Left renal cortex interstitium (tissue), 4 donors: Measurements from ENCODE around the gene F13A1. TPM values are rescaled to one million over a fixed set of nuclear protein-coding genes. Genes with fewer than 3 reads are reported as not detected.

Experiments
- DNase-seq, 4 donors: peaks; one replicate each; pipeline ENCODE4 v3.0.0-alpha.2; 2013; ENCODE audit warnings: low read depth in 4 of 4, low spot score in 2 of 4, missing footprints in 1 of 4
- polyA plus RNA-seq, 4 donors: library from polyadenylated mRNA; unstranded; fragments of 120-200 nt; gene quantifications; one replicate each; pipeline ENCODE4 v1.2.1, GENCODE V29; 2013; ENCODE audit not compliant: insufficient read length in 4 of 4

F13A1 gene
- polyA plus RNA-seq, 4 donors = 10.9 to 18.7 (median 12.4) TPM

DNA sequence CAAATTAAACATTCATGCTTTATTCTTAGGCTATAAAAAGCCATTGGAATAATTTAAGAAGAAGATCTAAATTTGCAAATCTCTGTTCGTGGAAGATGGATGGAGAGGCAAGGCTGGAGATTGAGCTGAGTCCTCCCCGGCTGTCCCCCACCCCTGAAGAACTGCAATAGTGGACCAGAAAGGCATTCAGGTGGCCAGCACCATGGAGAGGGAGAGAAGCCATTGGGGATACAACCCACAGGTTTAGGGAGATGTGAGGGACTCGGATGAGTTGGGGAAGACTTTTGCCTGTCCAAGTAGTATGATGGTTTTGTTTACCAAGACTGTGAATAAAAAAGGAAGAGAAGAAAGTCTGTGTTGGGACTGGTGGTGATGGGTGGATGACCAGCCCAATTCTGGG, 120.8 kb downstream of the F13A1 start:
- no peak for DNase-seq

DNA sequence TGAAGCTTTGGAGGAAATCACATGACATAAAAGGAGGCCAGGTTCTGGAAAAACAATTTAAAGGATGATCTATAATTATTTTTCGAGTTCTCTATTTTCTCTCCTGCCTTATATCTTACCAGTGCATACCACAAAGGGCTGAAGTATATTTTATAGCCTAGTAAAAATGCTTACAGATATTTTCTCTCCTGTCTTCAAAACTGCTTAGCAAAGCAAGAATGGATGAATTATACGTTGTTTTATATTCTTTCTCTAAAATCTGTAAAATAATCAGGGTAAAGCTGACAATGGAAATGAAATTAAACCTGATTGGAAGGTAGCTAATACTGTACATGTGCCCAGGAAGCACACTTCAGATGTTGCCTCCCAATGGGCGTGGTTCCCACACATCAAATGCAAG, 123.7 kb downstream of the F13A1 start:
- no peak for DNase-seq

DNA sequence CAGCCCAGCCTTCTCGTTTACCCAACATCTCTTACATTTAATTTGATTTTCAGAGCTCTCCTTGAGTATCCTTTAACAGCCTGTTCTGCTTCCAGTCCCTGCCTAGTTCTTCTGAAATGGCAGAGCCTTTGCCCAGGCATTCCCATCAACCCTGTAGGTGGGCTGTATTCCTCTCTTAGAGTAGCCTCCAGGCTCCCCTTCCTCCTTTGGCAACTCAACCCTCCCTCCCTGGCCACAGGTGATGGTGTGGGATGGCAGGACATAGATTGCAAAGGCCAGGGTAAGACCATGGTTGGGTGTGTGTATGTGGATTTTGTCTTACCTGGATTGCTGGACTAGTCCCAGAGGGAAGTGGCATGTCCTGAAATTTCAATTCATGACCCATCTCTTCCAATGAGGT, 125.4 kb downstream of the F13A1 start:
- no peak for DNase-seq

DNA sequence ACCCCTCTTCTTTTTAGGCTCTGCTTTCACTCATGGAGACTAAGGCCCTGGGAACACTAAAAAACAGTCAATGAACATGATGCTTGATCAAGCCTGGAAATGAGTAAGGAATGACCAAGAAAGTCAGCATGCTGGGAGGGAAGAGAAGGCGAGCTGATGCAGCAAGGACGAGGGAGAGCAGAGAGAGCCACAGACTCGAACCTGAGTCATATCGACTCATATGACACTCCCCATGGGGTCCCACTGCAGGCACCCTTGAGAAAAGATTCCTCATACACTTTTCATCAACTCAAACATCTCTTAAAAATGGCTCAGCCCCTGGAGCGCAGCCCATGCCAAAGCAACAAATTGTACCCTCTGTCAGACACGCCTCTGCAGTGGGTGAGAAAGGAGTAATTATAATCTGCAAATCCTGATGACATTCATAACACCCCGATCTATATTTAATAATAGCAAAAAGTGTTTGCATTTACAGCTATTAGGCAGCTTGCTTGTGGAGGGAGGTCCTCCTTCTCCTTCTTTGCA, 127.2 kb downstream of the F13A1 start:
- DNase-seq = no peak

DNA sequence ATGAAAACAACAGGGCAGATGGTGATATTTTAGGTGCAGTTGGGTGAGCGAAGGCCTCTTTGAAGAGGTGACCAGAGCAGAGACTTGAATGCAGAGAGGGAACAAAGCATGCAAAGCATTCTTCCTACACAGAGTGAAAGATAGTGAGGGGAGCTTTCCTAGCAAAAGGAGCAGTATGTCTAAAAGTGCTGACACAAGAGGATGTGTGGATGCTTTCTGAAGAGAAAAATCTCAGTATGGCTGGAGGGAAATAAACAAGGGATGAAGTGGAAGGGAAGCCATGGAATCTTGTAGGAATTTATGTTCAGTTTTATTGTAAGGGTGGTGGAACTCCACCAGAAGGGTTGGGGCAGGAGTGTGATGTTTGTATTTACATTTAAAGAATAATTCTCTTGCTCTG, 128.6 kb downstream of the F13A1 start:
- no peak for DNase-seq

DNA sequence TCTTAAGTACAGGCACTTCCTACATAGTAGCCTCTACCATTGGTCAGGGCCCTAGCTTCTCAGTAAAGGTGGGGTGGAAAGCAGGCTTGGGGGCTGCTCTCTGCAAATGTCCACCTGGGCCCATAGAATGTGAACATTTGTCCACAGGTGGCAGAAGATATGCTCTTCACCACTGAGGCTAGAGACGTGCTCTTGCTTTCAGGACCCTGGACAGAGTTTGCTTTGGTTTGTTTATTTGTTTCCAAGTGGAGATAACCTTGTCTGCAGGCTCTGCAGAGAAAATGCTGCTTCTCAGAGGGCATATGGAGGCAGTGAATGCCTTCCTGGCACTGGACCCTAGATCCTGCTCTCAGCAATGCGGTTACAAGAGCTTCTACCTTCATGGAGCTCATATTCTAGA, 129.0 kb downstream of the F13A1 start:
- no peak for DNase-seq

DNA sequence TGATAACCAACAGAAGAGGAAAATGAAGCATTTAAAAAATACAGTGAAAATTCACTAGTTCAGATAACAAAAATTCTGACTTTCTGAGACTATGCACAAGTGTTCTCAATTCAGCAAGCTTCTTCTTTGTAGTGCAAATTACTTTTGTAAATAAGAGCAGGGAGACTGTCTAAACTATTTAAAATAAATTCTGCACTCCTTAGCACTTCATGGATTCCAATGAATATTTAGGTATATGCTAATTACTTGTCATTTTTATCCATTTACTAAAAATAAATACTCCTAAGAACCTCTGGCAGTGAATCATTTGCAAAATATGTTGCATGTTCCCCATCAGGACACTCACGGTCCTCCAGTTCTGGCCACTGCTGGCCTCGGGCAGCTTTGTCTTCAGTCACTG, 139.8 kb downstream of the F13A1 start:
- DNase-seq = no peak

DNA sequence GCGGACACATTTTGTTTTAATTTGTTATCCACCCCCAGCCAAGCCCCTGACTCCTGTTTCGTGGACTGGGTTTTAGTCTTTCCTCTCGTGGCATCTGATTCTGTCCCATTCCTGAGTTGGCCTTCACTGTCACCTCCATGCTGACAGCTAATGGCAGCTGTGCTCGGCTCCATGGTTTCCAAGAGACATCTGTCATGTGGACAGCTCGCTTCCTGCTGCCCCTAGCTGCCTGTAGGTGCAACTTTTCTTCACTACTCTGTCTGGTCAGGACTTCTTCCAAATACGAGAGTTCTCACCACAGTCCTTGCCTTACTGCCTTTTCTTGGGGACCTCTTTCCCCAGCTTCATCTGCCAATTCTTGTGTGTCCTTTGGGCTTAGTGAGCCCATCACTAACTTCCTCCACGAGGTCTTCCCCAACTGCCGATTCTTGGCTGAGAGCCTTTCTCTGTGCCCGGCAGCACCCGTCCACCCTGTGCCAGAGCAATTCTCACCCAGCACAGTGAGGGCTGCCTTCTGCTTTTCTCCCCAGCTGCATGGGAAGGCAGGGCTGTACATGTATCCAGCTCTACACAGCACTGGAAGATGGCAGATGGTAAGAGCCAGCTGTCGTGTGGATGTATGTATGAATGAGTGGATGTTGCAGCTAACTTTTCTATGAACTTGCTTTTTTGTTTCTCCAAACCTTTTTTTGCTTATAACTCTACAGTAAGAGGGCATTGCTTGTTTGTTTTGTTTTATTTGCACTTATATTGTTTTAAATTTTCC, 140.4 kb downstream of the F13A1 start:
- DNase-seq = no peak

DNA sequence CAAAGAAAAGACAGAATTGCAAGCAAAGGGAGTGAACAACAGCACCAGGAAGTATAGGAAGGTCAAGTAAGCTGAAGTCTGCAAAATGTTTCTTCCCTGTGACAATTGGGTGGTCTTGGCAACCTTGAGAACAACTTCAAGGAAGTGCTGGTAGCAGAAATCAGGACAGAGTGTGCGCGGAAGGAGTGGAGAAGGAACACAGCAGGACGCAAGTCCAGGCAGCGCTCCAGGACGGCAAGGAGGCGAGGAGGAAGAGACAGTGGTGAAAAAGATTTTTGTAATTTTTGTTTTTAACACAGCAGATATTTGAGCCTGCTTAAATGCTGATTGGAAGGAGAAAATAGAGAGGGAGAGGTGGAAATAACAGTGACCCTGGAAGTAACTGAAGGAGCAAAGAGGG, 141.7 kb downstream of the F13A1 start:
- DNase-seq = no peak

DNA sequence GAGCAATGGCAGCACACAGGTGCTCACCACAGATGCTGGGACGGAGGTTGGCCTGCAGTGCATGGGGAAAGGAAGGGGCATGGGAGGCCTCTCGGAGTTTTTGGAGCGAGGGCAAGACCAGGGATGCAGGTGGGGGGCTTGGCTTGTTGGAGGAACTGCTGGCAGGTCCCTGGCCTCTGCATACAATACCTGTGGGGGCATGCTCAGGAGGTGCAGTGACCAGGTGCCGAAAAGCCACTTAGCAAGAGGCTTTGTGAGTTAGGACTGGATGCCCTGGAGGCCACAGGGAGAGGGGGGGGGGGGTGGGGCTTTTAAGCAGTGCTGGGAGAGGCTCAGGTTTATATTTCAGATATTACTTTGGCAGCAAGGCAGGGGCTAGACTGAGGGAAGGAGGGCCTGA, 142.7 kb downstream of the F13A1 start:
- DNase-seq = no peak

DNA sequence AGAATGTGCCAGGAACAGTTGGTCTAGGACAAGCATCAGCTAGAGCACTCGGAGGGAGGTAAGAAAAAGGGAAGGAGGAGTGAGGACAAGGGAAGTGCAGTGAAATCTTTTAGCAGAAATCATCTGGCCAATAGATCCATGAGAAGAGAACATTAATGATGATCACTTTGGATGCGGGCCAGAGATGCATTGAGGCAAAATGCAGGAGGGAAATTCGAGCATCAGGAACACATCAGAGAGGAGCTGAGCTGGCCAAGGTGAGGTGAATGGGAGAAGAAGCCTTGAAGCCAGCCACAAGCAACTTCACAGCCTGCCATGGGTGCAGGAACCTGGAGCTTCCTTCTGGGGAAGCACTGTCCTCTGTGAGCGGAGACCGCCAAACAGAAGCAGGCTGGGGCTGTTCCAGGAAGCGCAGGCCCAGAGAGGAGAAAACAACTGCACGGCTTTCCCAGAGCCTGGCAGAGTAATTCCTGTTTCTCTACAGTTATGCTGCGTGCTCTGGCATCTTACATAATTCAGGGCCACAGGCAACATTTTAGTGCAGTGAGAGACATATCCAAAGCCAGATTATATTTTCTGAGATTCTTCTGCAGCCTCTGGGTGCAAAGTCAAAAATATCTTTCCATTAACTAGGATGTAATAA, 143.8 kb downstream of the F13A1 start:
- DNase-seq = no peak

DNA sequence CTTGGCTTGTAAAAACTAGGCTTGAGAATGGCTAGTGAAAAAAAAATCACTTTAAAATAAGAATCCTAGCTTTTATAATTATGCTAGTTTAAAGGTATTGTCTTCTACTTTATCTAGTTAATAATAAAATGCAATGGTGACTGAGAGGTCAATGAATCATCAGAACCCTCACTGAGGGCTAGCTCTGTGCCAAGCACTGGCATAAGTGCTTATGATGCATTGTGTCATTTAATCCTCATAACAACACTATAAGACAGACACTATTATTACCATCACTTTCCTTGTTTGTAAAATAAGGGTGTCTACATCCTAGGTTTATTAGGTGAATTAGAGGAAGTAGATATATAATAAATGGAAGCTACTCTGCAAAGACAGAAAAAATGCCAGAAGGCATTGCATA, 144.3 kb downstream of the F13A1 start:
- no peak for DNase-seq

DNA sequence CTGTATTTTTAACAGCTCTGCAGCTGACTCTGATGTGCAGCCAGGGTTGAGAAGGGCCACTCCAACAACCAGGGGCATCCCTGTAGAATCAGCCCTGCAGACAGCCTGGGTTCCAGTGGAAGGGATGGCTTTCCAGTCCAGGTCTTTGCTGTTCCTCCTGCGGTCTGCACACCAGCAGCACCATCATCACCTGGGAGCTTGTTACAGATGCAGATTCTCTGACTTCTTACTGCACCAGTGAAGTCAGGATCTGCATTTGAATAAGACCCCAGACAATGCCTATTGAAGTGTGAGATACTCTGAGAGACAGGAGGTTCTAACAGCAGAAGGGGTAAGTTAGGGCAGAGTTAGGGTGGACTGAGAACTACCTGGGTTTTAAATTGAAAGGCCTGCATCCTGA, 151.3 kb downstream of the F13A1 start:
- DNase-seq = no peak

DNA sequence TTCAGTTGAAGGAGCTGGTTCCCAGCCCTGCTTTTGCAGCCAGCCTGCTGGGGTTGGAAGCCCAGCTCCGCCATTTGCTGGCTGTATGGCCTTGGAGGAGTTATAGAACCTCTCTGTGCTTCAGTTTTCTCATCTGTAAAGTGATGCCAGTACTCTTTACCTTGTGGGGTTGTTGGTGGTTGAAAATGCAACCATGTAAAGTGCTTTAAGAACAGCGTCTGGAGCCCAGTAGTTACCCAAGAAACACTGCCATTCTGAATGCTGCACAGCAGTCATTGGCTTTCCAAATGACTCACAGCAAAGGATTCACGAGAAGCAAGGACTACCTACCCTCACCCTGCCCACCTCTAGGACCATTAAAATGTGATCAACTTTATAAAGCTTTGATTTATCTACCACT, 154.4 kb downstream of the F13A1 start:
- no peak for DNase-seq

DNA sequence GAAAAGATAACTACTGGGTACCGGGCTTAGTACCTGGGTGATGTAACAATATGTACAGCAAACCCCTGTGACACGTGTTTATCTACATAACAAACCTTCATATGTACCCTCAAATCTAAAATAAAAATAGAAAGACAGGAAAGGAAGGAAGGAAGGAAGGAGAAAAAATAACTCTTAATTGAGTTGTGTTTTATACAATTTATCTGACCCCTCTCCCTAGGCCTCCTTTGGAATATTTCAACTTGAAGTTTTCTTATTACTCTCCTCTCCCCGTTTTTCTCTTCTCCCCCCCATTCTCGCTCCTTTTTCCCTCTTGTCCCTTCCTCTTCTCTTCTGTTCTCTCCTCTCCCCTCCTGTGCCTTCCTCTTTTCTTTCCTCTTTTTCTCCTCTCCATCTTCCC, 156.1 kb downstream of the F13A1 start:
- DNase-seq = no peak

DNA sequence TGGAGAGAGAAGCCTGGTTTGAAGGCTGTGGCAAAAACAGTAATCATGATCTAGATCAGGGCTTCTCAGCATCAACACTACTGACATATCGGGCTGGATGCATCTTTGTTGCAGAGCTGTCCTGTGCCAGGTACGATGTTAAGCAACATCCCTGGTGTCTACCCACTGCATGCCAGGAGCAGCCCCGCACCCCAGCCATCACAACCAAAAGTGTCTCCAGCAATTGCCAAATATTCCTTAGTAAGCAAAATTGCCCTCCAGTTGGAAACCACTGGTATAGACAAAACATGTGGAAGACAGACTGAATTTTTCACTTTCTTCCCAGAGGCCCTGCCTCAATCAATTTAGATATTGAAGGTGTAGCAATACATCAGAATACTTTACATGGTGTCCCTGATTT, 166.1 kb downstream of the F13A1 start:
- no peak for DNase-seq

DNA sequence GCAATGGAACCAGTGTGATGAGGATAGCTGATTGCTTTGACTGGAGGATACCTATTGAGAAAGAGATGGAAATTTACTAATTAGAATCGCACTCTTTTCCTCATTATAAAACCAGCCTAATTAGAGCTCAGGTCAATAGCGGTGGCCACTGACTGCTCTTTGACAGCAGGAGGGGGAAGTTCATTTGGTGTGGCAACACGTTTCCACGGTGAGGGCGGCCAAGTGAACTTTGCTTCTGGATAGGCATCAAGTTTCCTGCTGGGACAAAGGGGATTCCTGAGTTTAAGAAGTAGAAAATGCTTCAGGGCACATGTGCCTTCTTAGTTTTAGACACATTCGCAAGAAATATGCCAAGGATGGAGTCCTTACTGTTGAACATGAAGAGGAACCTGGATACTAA, 168.4 kb downstream of the F13A1 start:
- no peak for DNase-seq

DNA sequence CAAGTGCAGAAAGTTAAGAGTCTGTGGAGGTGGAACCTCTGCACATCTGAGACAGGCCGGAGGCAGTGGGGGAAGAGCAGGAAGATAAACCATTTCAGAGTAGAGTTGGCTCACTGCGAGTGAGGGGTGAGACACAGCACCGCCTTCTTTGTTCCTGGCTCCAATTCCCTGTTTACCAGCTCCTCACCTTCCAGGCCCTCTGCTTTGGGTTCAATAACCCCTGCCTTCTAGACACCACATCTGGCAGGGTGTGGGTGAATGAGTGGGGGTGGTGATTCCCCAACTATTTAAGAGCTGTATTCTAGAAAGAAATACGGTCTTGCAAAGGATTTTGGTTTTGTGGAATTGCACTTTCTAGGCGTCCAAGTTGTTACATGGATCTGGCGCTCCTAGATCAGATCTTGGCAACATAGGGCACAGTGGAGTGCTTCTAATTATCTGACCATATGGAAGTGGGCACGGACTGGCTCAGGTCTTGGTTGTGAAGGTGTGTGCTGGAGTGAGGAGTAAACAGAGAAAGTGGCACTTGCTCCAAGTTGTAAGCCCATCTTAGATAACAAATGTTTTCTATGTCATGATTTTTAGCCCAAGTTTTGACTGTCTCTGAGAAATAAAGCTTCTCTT, 172.2 kb downstream of the F13A1 start:
- no peak for DNase-seq

DNA sequence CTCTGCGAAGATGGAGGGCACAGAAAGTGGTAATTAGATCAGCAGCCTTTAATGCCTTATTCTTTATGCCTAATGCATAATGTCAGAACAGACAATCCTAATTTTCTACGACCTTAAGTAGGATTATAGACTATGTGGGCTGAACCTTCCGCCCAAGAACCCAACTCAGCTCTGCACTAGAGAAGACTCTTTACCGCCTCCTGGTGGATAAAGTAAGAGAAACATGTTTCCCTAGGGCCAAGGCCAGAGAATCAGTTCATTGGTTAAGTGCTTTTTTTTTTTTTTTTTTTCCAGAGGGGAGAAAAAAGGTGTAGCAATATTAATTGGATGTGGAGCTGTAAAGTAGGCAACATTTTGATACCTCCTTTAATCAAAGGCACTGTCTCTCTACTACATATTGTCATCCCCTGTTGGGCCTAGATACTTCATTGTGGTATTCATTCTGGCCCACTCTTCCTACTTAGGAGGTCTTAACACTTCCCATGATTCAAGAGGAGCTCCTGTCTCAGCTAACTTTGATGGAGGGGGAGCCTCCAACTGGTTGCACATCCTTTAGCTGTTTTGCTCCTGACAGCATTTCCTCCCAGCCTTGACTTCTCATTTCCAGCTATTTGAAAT, 188.9 kb downstream of the F13A1 start:
- DNase-seq = no peak

DNA sequence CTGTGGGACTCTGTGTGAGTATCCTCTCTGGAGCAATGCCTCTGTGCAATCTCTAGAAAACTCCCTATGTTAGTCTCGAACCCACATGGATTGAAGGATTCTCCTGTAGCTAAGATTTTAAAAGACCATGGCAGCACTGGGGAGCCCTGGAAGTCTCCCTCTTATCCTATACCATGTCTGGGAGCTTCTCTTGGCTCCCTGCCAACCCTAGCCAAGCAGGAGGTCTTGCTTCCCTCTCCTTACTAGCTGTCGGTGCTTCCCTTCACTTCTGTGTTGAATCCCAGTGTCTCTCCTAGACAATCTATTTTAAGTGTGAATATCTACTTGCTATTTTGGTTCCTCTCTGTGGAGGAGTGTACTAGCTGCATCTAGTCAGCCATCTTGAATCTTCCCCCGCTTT, 195.0 kb downstream of the F13A1 start:
- no peak for DNase-seq

DNA sequence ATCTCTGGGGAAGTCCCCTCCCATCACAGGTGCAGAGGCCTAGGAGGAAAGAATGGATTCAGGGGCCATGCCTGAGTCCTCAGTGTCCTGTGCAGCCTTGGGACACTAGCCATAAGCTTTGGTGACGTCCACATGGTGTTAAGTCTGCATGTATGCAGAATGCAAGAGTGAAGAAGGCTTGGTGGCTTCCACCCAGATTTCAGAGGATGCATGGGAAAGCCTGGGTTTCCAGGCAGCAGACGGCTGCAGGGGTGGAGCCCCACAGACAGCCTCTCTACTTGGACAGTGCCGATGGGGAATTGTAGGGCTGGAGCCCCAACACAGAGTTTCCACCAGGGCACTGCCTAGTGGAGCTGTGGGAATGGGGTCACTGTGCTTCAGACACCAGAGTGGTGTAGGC, 196.7 kb downstream of the F13A1 start:
- DNase-seq = no peak
